NCI-H1048 (cell line): ENCODE results near the gene RHOA.

Source experiments
- DNase-seq: peaks from one replicate; lab custom pipeline; 2025; lab: John Stamatoyannopoulos, UW

RHOA gene

DNA sequence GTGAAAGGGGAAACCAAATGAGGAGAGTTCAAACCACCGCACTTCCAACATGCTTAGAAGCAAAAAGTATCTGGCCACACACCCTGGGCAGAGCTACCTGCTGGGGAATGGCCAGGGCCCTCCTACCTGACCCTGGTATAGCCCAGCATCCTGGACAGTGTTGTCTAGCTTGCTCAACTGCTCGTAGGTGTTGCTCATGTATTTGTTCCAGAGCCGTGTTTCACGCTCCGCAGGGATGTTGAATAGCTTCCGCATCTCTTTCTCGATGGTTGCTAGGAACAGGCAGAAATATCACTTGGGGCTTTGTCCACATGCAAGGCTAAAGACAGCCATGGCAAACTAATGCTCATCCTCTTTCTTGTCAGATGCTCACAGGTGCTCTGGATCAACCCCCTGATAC, 87.0 kb downstream of the RHOA start:
- no peak for DNase-seq

DNA sequence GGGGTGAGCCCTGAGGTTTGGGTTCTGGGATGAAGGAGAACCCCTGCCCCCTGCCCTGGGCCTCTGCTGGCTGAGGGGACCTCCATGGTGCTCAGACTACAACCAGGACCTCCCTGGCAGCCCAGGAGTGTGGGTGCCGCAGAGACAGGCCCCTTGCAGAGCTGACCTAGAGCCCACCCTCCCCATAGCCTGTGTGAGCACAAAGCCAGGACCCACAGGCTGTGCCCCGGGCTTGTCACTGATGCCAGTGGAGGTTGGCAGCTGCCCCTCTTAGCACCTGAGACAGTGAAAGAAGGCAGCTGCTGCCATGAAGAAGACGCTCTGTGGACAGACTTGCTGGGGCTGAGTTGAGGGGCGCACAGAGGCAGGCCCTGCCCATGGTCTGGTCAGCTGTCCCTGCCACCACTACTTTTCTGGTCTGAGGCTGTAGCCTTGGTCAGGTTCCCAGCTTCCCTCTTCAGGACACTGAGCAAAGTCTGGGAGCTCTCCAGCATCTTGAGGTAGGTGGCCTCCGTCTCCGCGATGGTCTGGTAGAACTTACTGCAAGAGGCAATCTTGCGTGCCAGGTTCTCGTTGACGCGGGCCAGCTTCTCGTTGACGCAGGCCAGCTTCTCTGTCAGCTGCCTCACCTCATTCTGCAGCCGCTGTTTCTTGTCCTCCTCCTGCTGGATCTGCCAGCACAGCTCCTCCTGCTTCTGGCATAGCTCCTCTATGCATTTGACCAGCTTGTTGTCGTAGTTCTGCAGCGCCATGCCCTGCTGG, 94.9 kb downstream of the RHOA start:
- DNase-seq: no peak

DNA sequence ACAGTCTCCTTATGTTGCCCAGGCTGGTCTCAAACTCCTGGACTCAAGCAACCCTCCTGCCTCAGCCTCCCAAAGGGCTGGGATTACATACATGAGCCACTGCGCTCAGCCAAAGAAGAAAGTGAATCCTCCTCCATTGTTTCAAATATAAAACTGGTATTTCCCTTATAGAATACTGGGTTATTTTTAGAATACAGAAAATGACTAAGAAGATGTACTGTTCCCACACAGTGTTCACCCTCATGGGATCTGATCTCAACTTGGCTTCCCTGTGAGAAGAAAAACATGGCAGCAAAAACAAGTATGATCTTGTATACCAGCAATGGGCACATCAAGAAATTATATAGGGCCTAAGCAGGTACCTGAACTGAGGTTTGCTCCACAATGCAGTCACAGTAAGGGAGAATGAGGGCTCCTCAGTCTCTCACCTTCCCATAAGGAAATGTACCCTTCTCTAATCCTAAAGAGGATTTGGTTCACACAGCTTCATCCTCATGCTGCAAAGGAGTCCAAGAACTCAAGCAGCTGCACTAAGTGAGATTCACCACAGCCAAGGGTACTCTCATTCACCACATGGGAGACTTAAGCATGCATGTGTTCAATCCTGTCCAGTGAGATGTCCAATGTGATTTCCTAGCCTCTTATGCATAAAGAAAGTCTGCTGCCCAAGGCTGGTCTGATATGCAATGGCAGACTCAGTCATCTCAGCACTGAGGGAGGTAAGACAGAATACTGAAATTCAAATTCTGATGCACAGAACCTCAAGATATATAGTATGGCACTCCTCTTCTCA, 97.7 kb downstream of the RHOA start:
- no peak for DNase-seq

DNA sequence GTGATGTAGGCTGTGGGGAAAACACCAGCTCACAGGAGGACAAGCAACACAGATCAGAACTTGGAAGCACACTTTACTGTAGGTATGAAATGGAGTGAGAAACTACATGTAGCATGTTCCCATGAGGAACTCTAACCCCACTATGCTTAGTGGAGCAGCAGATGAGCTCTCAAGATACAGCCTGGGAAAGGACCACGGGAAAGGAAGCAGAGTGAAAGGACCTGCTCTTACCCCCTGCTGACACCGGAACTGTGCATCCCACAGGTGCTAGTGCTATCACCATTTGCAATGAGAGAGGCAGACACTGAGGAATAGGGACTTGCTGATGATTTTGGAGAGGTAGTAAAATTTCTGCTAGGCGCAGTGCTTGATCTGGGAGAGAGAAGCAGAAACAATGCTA, 100.5 kb downstream of the RHOA start:
- DNase-seq: no peak

DNA sequence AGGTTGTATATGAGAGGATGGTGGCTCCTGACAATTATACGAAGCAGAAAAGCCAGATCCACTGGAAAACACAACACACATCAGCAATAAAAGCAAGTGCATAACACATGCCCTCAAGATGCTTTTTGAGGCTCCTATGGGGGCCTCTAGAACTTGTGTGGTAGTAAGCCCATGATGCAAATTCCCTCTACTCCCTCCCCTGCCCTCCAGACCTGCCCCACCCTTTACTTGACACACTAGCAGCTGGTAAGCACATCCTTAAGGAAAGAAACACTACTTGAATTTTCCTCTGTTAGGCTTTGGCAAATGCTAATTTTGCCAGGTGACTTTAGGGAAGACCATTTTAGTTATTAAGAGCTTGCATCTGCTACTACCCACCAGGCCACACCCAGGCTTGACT, 101.1 kb downstream of the RHOA start:
- no peak for DNase-seq
